ENCODE data around the gene TRIM62. TPM values are rescaled to one million over a fixed set of nuclear protein-coding genes. Genes with fewer than 3 reads are reported as not detected.

The TRIM62 gene
- total RNA-seq, 3 donors from 2014 or later: 4.3 to 10.8 (median 7.2) TPM

DNA sequence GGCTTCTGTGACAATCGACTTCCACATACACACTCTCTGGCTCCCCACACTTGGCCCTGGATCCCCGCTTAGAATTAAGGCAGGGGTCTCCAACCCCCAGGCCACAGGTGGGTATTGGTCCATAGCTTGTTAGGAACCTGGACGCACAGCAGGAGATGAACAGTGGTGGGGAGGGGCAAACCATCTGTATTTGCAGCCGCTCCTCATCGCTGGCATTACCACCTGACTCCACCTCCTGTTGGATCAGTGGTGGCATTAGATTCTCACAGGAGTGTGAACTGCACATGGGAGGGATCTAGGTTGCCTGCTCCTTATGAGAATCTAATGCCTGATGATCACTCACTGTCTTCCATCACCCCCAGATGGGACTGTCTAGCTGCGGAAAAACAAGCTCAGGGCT, 16.0 kb downstream of the TRIM62 start:
- Histone ChIP-seq H3K4me3 (no peak overlapping the region), H3K4me1 (no peaks in the 10 kb centered on the region), H3K27me3 (no peaks in the 10 kb centered on the region), H3K27ac (no peak overlapping the region), H3K9me3 (no peaks in the 10 kb centered on the region), H3K36me3 (no peaks in the 10 kb centered on the region)
- no peak for DNase-seq (ENCODE audit: low spot score in 2 of 2)
- TF ChIP-seq POLR2A (IDR thresholded peaks at IDR 0.05) (no peak), POLR2AphosphoS5 (IDR thresholded peaks at IDR 0.05) (no peak)
- TF ChIP-seq, protein P1, sequence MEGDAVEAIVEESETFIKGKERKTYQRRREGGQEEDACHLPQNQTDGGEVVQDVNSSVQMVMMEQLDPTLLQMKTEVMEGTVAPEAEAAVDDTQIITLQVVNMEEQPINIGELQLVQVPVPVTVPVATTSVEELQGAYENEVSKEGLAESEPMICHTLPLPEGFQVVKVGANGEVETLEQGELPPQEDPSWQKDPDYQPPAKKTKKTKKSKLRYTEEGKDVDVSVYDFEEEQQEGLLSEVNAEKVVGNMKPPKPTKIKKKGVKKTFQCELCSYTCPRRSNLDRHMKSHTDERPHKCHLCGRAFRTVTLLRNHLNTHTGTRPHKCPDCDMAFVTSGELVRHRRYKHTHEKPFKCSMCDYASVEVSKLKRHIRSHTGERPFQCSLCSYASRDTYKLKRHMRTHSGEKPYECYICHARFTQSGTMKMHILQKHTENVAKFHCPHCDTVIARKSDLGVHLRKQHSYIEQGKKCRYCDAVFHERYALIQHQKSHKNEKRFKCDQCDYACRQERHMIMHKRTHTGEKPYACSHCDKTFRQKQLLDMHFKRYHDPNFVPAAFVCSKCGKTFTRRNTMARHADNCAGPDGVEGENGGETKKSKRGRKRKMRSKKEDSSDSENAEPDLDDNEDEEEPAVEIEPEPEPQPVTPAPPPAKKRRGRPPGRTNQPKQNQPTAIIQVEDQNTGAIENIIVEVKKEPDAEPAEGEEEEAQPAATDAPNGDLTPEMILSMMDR (IDR thresholded peaks at IDR 0.05): no peak
- intact Hi-C loops (cut with DNase I; ENCODE audit: low total_unique reads): loop anchor here (1.0 kb wide), 1 partner anchor 38 kb away; no protein-coding TSS in a partner anchor

DNA sequence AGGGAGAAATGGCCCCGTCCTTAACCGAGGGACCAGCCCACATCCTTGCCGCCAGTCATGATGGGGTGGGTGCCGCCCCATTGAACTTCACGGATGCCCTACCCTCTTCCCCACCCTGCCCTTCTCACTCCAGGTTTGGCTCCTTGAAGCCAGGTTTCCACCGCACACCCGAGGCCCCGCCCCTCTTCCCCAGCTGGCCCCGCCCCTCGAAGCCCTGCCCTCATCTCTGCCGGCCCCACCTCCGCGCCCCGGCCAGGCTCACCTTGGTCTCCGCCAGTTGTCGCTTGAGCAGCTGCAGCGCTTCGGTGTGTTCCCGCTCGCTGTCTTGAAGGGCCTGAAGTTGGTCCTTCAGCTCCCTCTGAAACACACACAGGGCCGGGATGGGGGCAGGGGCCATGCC, 16.6 kb downstream of the TRIM62 start:
- no peaks in the 10 kb centered on the region for H3K9me3 ChIP-seq
- no peak for TF ChIP-seq POLR2AphosphoS5 (IDR thresholded peaks at IDR 0.05)
- H3K4me3 ChIP-seq: no peak overlapping the region
- H3K27ac ChIP-seq: no peak overlapping the region
- no peaks in the 10 kb centered on the region for H3K36me3 ChIP-seq
- no peaks in the 10 kb centered on the region for H3K27me3 ChIP-seq
- no peaks in the 10 kb centered on the region for H3K4me1 ChIP-seq
- no peak for DNase-seq (ENCODE audit: low spot score in 2 of 2)
- intact Hi-C loops (cut with DNase I; ENCODE audit: low total_unique reads): loop anchor here (1.0 kb wide), 1 partner anchor 37 kb away; no protein-coding TSS in a partner anchor

DNA sequence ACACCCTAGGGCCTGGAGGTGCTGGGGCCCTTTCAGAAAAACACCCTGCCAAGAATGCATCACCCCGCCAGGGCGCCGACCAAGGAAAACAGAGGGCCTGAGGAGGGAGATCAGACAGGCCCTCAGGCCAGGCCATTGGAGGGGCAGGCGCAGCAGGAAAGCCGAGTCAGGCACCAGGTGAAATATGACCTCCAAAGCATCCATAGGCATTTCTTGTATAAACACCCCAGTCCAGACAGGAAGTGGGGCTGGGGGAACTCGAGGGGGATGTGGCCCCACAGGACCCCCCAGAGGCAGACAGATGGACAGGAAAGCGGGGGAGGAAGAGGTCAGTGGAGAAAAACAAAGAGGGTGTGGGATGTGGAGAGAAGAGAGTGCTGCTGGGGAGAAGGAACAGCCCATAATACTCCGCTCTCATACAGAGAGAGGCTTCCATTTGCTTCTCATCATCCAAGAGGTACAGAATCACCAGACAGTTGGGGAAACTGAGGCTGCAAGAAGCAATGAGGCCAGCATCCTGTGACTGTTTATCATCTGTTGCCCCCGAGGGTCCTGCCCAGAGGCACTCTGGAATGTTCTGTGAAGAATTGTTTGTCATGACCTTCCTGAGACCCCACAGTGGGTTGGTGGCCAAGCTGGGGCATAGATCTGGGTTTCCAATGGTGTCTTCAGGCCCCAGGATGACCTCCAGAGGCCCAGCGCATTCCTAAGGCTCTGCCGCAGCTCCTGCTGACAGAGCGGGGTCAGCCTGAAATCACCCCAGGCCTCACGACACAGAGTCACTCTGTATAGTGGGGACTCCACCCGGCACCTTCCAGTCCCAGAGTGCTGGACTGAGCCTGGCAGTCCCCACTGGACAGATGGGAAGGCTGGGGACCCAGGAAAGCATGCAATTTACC, 18.0 kb downstream of the TRIM62 start:
- no peaks in the 10 kb centered on the region for H3K9me3 ChIP-seq
- intact Hi-C loops (cut with DNase I; ENCODE audit: low total_unique reads): no loop called here

DNA sequence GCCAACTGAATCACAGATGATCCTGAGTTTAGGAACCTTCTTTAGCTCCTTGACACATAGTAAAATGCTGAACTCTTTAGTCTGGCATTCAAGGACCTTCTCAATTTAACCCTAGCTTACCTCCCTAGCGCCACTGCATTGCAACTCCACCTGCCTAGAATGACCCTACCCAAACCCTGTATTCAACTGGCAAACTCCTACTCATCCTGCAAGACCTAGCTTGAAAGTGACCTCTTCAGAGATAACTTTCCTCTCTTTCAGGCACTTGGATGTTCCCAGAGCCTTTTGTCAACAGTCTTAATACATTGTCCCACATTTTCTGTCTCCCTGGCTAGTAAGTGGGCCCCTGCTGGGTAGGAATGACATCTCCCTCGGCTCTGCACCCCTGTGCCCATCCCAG, 19.7 kb downstream of the TRIM62 start:
- H3K4me1 ChIP-seq: no peaks in the 10 kb centered on the region
- TF ChIP-seq POLR2A (IDR thresholded peaks at IDR 0.05) (no peak), POLR2AphosphoS5 (IDR thresholded peaks at IDR 0.05) (no peak)
- TF ChIP-seq, protein P1 (IDR thresholded peaks at IDR 0.05): no peak
- no peaks in the 10 kb centered on the region for H3K9me3 ChIP-seq
- H3K4me3 ChIP-seq: no peak overlapping the region
- intact Hi-C loops (cut with DNase I; ENCODE audit: low total_unique reads): no loop called here
- no peak for DNase-seq (ENCODE audit: low spot score in 2 of 2)
- no peaks in the 10 kb centered on the region for H3K36me3 ChIP-seq
- no peaks in the 10 kb centered on the region for H3K27me3 ChIP-seq
- H3K27ac ChIP-seq: no peak overlapping the region

More for the DNA sequence above, 18.0 kb downstream of the TRIM62 start:
- TF ChIP-seq, protein P1 (IDR thresholded peaks at IDR 0.05): no peak
- no peak for TF ChIP-seq POLR2AphosphoS5 (IDR thresholded peaks at IDR 0.05)
- DNase-seq (ENCODE audit: low spot score in 2 of 2): no peak
- Histone ChIP-seq H3K27me3 (no peaks in the 10 kb centered on the region), H3K27ac (peak overlapping the region in 1 of 2 donors; percentile 3), H3K36me3 (no peaks in the 10 kb centered on the region), H3K4me3 (no peak overlapping the region), H3K4me1 (no peaks in the 10 kb centered on the region)

DNA sequence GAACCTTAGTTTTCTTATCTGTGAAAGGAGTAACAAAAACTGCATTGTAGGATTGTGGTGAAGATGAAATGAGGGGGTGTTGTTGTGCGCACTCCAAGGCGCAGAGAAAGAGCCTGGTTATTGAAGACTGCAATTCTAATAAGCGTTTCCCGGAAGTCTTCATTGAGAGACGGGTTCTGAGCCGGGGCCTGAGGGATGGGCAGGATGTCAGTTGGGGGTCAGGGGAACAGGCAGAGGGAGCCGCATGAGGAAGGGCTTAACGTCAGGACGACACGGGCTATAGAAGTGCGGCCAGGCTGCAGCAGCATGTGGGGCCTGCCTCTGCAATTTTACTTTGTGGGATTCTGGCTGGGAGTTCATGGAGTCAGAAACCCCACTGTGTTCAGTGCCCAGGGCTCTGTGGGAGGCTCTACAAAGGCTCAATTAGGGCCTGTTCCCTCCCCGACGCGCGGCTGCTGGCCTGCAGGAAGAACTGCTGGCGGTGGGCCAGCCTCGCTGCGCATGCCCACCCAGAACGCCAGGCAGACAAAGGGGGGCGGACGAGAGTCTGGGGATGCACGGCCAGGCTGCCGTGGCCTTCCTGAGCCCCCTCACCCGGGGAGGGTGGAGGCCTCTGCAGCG, 20.7 kb downstream of the TRIM62 start:
- H3K27ac ChIP-seq: peak overlapping the region in 1 of 2 donors; percentile 3
- no peak for TF ChIP-seq POLR2A (IDR thresholded peaks at IDR 0.05)
- TF ChIP-seq POLR2AphosphoS5 (IDR thresholded peaks at IDR 0.05): no peak
- TF ChIP-seq, protein P1 (IDR thresholded peaks at IDR 0.05): no peak
- H3K36me3 ChIP-seq: no peaks in the 10 kb centered on the region
- intact Hi-C loops (cut with DNase I; ENCODE audit: low total_unique reads): no loop called here
- no peaks in the 10 kb centered on the region for H3K9me3 ChIP-seq
- no peak for DNase-seq (ENCODE audit: low spot score in 2 of 2)
- H3K4me1 ChIP-seq: no peaks in the 10 kb centered on the region
- no peaks in the 10 kb centered on the region for H3K27me3 ChIP-seq
- H3K4me3 ChIP-seq: peak overlapping the region in 1 of 3 donors; percentile 22

Data from breast epithelium (tissue), 4 donors.